Right lobe of liver (tissue), 6 donors: ENCODE measurements around the gene PRMT2. TPM values are rescaled to one million over a fixed set of nuclear protein-coding genes. Genes with fewer than 3 reads are reported as not detected.

ENCODE experiments used
- ATAC-seq, 4 donors: fragments of 200-7000 bp; cut with Tn5 transposase; one replicate each; pipeline ENCODE4 v1.9.1; 2020; ENCODE audit warnings: mild to moderate bottlenecking in 4 of 4, moderate library complexity in 4 of 4
- DNase-seq, 3 donors: peaks; one replicate each; pipeline ENCODE4 v3.0.0-alpha.2; 2020
- H3K27ac ChIP-seq, 3 donors: fragments of 200-600 bp; one replicate each; pipeline ENCODE4 v1.8.0; 2022
- H3K27me3 ChIP-seq, 2 donors: fragments of 200-600 bp; one replicate each; pipeline ENCODE4 v1.8.0; 2022
- H3K36me3 ChIP-seq, 4 donors: fragments of 200-600 bp; sonication (generic) in 1 of 4; one replicate each; pipeline versions ENCODE4 v1.5.1 to v1.8.0; 2017 to 2022; ENCODE audit warnings: control low read depth in 1 of 4
- H3K4me1 ChIP-seq, 4 donors: fragments of 200-600 bp; sonication (generic) in 1 of 4; one replicate each; pipeline versions ENCODE4 v1.5.1 to v1.8.0; 2017 to 2022; ENCODE audit warnings: control low read depth in 1 of 4
- H3K4me3 ChIP-seq, 3 donors: fragments of 200-600 bp; one replicate each; pipeline ENCODE4 v1.8.0; 2022
- H3K9me3 ChIP-seq, 4 donors: fragments of 200-600 bp; sonication (generic) in 1 of 4; one replicate each; pipeline versions ENCODE4 v1.5.1 to v1.8.0; 2017 to 2022; ENCODE audit warnings: control low read depth in 1 of 4
- CTCF ChIP-seq, 4 donors: fragments of 200-600 bp in 3 of 4; fragments of 450-650 bp in 1 of 4; IDR thresholded peaks; one replicate each; pipeline versions ENCODE4 v1.5.1 to v1.8.0; 2016 to 2022; ENCODE audit warnings: antibody characterized with exemption in 4 of 4, mild to moderate bottlenecking in 2 of 4
- POLR2A ChIP-seq: fragments of 450-650 bp; IDR thresholded peaks from one replicate; pipeline ENCODE4 v1.6.1; 2017; ENCODE audit warnings: antibody characterized with exemption, mild to moderate bottlenecking
- WGBS: methylation state at CpG from one replicate; pipeline ENCODE4 v1.1.6; 2018; ENCODE audit warnings: low coverage, low lambda C conversion rate; ENCODE audit not compliant: insufficient coverage; ENCODE audit errors: missing lambda C conversion rate; 5-methylcytosine and 5-hydroxymethylcytosine counted together
- intact Hi-C, 2 donors: fragments of 100-400 bp; cut with DNase I; formaldehyde crosslinking; loops; one replicate each; pipeline versions ENCODE4 v1.11.2 to v1.14.1; 2022
- total RNA-seq, 6 experiments: library from RNA; depleted of rRNA in 2 of 6; stranded (reverse); fragments of >200 nt in 2 of 6; fragmentation: NEBNext Ultra II Directional in 3 of 6; extraction: Animal tissue kit (Norgen Biotek cat#: 25700) in 3 of 6; gene quantifications; one replicate each; pipeline versions ENCODE4 v1.1.0 to v1.2.4, GENCODE V29; 2016 to 2023
- donor health status: DM: no; HTN: yes; CAD: no.
- donor health status: DM: no; HTN: no; CAD: no.
- donor health status: DM: no; HTN: no; CAD: no.
- donor health status: DM: no; HTN: yes; CAD: no.
- donor health status: DM: no; HTN: yes; CAD: no.

The PRMT2 gene
- total RNA-seq, 6 experiments from 2014 or later: 12.4 to 28.0 (median 19.6) TPM

- Histone ChIP-seq H3K4me3 (no peak overlapping the region), H3K27me3 (peaks cover 0 to 12% of the 10 kb centered on the region in 2 donors), H3K4me1 (peaks cover 0 to 9% (median 0%) of the 10 kb centered on the region in 4 donors), H3K9me3 (no peaks in the 10 kb centered on the region), H3K36me3 (peaks cover 0 to 2% (median 0%) of the 10 kb centered on the region in 4 donors), H3K27ac (no peak overlapping the region)
- no peak for ATAC-seq
- DNase-seq: no peak
- 90% methylated on average over 10 of the region's 24 CpGs for WGBS
- intact Hi-C loops: no loop called here
- TF ChIP-seq POLR2A (no peak), CTCF (IDR thresholded peaks at IDR 0.05) (no peak)
Measured at GRCh38 chr21:46664316-46664995, 29.0 kb downstream of the PRMT2 start.

- ATAC-seq (no peak), DNase-seq (no peak)
- TF ChIP-seq POLR2A (no peak), CTCF (IDR thresholded peaks at IDR 0.05) (no peak)
- Histone ChIP-seq H3K27ac (no peak overlapping the region), H3K9me3 (no peaks in the 10 kb centered on the region), H3K27me3 (peaks cover 0 to 12% of the 10 kb centered on the region in 2 donors), H3K4me1 (peaks cover 0 to 9% (median 0%) of the 10 kb centered on the region in 4 donors), H3K4me3 (no peak overlapping the region), H3K36me3 (no peaks in the 10 kb centered on the region)
- intact Hi-C loops: no loop called here
- 90% methylated on average over 3 of the region's 3 CpGs for WGBS
Measured at GRCh38 chr21:46665566-46665965, 30.1 kb downstream of the PRMT2 start.

GRCh38 chr21:46666941-46667740 is 31.7 kb downstream of the PRMT2 start:
- no peaks in the 10 kb centered on the region for H3K9me3 ChIP-seq
- ATAC-seq (no peak), DNase-seq (no peak)
- peaks cover 0 to 12% of the 10 kb centered on the region in 2 donors for H3K27me3 ChIP-seq
- H3K4me3 ChIP-seq: peak overlapping the region in 2 of 3 donors; percentile 6 to 27
- H3K36me3 ChIP-seq: no peaks in the 10 kb centered on the region
- 18% methylated on average over 2 of the region's 53 CpGs for WGBS
- intact Hi-C loops: no loop called here
- no peak overlapping the region for H3K27ac ChIP-seq
- no peak for TF ChIP-seq CTCF (IDR thresholded peaks at IDR 0.05)
- no peak for TF ChIP-seq POLR2A
- H3K4me1 ChIP-seq: peaks cover 0 to 9% (median 0%) of the 10 kb centered on the region in 4 donors

GRCh38 chr21:46667741-46668380 is 32.4 kb downstream of the PRMT2 start:
- no peaks in the 10 kb centered on the region for H3K36me3 ChIP-seq
- no peaks in the 10 kb centered on the region for H3K9me3 ChIP-seq
- intact Hi-C loops: no loop called here
- peaks cover 0 to 12% of the 10 kb centered on the region in 2 donors for H3K27me3 ChIP-seq
- TF ChIP-seq POLR2A (no peak), CTCF (IDR thresholded peaks at IDR 0.05) (no peak)
- peak overlapping the region; percentile 6 to 27 (median 9) for H3K4me3 ChIP-seq
- 3% methylated on average over 19 of the region's 53 CpGs for WGBS
- H3K27ac ChIP-seq: no peak overlapping the region
- ATAC-seq (peak in 1 of 4 donors; percentile 21), DNase-seq (no peak)
- peaks cover 0 to 9% (median 0%) of the 10 kb centered on the region in 4 donors for H3K4me1 ChIP-seq
